Neural progenitor cell (in vitro differentiated cells): Measurements from ENCODE around the gene TAP1.

Source experiments
- CTCF ChIP-seq: fragments of 200-600 bp; sonication (generic); IDR thresholded peaks from 2 replicates; pipeline ENCODE4 v1.5.1; 2017; ENCODE audit warnings: antibody characterized with exemption, mild to moderate bottlenecking
- EZH2 ChIP-seq: fragments of 200-600 bp; sonication (generic); IDR thresholded peaks from 2 replicates; pipeline ENCODE4 v1.6.1; 2017; ENCODE audit warnings: antibody characterized with exemption, mild to moderate bottlenecking, moderate library complexity
- EZH2phosphoT487 ChIP-seq: fragments of 200-600 bp; sonication (generic); IDR thresholded peaks from 2 replicates; pipeline ENCODE4 v1.6.1; 2017; ENCODE audit warnings: antibody characterized with exemption

- no peak for TF ChIP-seq EZH2
- TF ChIP-seq CTCF, result no peak
- no peak for TF ChIP-seq EZH2phosphoT487
These were observed 38.4 kb downstream of the TAP1 start for GRCh38 chr6:32815115-32815514.
